HepG2 (cell line): ENCODE data around the gene SMOC1. TPM values are rescaled to one million over a fixed set of nuclear protein-coding genes. Genes with fewer than 3 reads are reported as not detected.

Experiments
- AGO2 ChIP-seq: fragments of 200-400 bp; formaldehyde crosslinking; optimal IDR thresholded peaks from 2 replicates; pipeline ENCODE3; 2017; ENCODE audit warnings: mild to moderate bottlenecking, low read depth, low read length, moderate library complexity
- EHMT2 ChIP-seq: fragments of 200-600 bp; sonication (generic); IDR thresholded peaks from 2 replicates; pipeline ENCODE4 v1.7.0; 2017; ENCODE audit warnings: antibody characterized with exemption, low read depth, low read length, borderline replicate concordance
- GTF3A ChIP-seq: sonication (generic); formaldehyde crosslinking; conservative IDR thresholded peaks from 2 replicates; pipeline ENCODE4 v1.4.0; 2020; ENCODE audit warnings: mild to moderate bottlenecking, missing genetic modification reagents
- JUNB ChIP-seq: sonication (generic); formaldehyde crosslinking; IDR thresholded peaks from 2 replicates; pipeline ENCODE4 v1.8.0; 2022; ENCODE audit warnings: missing genetic modification reagents, mild to moderate bottlenecking, borderline replicate concordance
- NCOA5 ChIP-seq: sonication (generic); formaldehyde crosslinking; IDR thresholded peaks from 2 replicates; pipeline ENCODE4 v1.4.0; 2020; ENCODE audit warnings: missing genetic modification reagents
- POGZ ChIP-seq: sonication (generic); formaldehyde crosslinking; IDR thresholded peaks from 2 replicates; pipeline ENCODE4 v1.4.0; 2020; ENCODE audit warnings: mild to moderate bottlenecking, missing genetic modification reagents
- RFX1 ChIP-seq: fragments of 450-650 bp; IDR thresholded peaks from 2 replicates; pipeline ENCODE4 v1.6.1; 2017
- RXRA ChIP-seq: sonication (generic); formaldehyde crosslinking; IDR thresholded peaks from 2 replicates; pipeline ENCODE4 v1.5.1; 2020; ENCODE audit warnings: missing genetic modification reagents
- SCMH1 ChIP-seq: sonication (generic); formaldehyde crosslinking; IDR thresholded peaks from 2 replicates; pipeline ENCODE4 v1.9.0; 2021; ENCODE audit warnings: missing genetic modification reagents, mild to moderate bottlenecking, borderline replicate concordance
- SIX1 ChIP-seq: sonication (generic); formaldehyde crosslinking; IDR thresholded peaks from 2 replicates; pipeline ENCODE4 v1.4.0; 2020; ENCODE audit warnings: missing genetic modification reagents, borderline replicate concordance
- SKI ChIP-seq: fragments of 450-650 bp; IDR thresholded peaks from one replicate; pipeline ENCODE4 v1.6.1; 2018; ENCODE audit warnings: mild to moderate bottlenecking; ENCODE audit not compliant: partially characterized antibody
- SMC3 ChIP-seq: IDR thresholded peaks from 2 replicates; pipeline ENCODE4 v1.6.1; 2011; ENCODE audit warnings: low read length, improper control_type of control experiment
- SP5 ChIP-seq: IDR thresholded peaks from 2 replicates; pipeline ENCODE4 v1.6.1; 2016; ENCODE audit warnings: low read depth, borderline replicate concordance
- SSRP1 ChIP-seq: IDR thresholded peaks from 2 replicates; pipeline ENCODE4 v1.6.1; 2016; ENCODE audit warnings: control low read depth
- TBX2 ChIP-seq: sonication (generic); formaldehyde crosslinking; IDR thresholded peaks from 2 replicates; pipeline ENCODE4 v1.5.0; 2020; ENCODE audit warnings: missing genetic modification reagents, mild to moderate bottlenecking, borderline replicate concordance
- TMF1 ChIP-seq: sonication (generic); formaldehyde crosslinking; IDR thresholded peaks from 2 replicates; pipeline ENCODE4 v1.8.1; 2022; ENCODE audit warnings: low read depth, missing genetic modification reagents
- U2AF2 ChIP-seq: fragments of 200-400 bp; formaldehyde crosslinking; IDR thresholded peaks from 2 replicates; pipeline ENCODE4 v1.6.1; 2017; ENCODE audit warnings: low read depth, mild to moderate bottlenecking, low read length
- YEATS2 ChIP-seq: sonication (generic); formaldehyde crosslinking; IDR thresholded peaks from 2 replicates; pipeline ENCODE4 v1.4.0; 2020; ENCODE audit warnings: missing genetic modification reagents, borderline replicate concordance
- YY1 ChIP-seq: IDR thresholded peaks from 2 replicates; pipeline ENCODE4 v1.6.1; 2011; ENCODE audit warnings: low read length, low read depth, moderate library complexity, mild to moderate bottlenecking; ENCODE audit not compliant: insufficient read depth, insufficient replicate concordance
- ZFP1 ChIP-seq: IDR thresholded peaks from 2 replicates; pipeline ENCODE4 v1.6.1; 2016
- ZFP90 ChIP-seq: sonication (generic); formaldehyde crosslinking; IDR thresholded peaks from 2 replicates; pipeline ENCODE4 v1.8.0; 2022; ENCODE audit warnings: missing genetic modification reagents, mild to moderate bottlenecking, inconsistent platforms, borderline replicate concordance
- ZNF235 ChIP-seq: sonication (generic); formaldehyde crosslinking; IDR thresholded peaks from 2 replicates; pipeline ENCODE4 v1.8.1; 2023; ENCODE audit warnings: mild to moderate bottlenecking, missing genetic modification reagents, borderline replicate concordance
- ZNF264 ChIP-seq: sonication (generic); formaldehyde crosslinking; IDR thresholded peaks from 2 replicates; pipeline ENCODE4 v1.4.0; 2020; ENCODE audit warnings: missing genetic modification reagents
- ZNF296 ChIP-seq: sonication (generic); formaldehyde crosslinking; conservative IDR thresholded peaks from 2 replicates; pipeline ENCODE4 v1.5.0; 2020; ENCODE audit warnings: mild to moderate bottlenecking, missing genetic modification reagents
- ZNF850 ChIP-seq: sonication (generic); formaldehyde crosslinking; conservative IDR thresholded peaks from 2 replicates; pipeline ENCODE4 v1.9.0; 2021; ENCODE audit warnings: mild to moderate bottlenecking, missing genetic modification reagents
- polyA plus RNA-seq, 8 experiments: library from polyadenylated mRNA; depleted of rRNA in 3 of 8; stranded (reverse) in 7 of 8; unstranded in 1 of 8; fragments of >200 nt; fragmentation: Illumina TruSeq in 4 of 8; extraction: Trizol in 4 of 8; gene quantifications; 2 replicates each; pipeline versions ENCODE4 v1.2.1 to v1.2.3, GENCODE V29; 2011 to 2016; ENCODE audit warnings: low read depth in 4 of 8, missing spikeins in 1 of 8, mixed read lengths in 1 of 8; ENCODE audit not compliant: insufficient read depth in 1 of 8
- total RNA-seq, 5 experiments: library from RNA; depleted of rRNA; stranded (reverse); fragments of >200 nt; fragmentation: Illumina TruSeq; extraction: Trizol; gene quantifications; 2 replicates each; pipeline ENCODE4 v1.2.3, GENCODE V29; 2016; ENCODE audit warnings: low read depth in 1 of 5
- TF ChIP-seq, protein P1 (sequence below): sonication (generic); formaldehyde crosslinking; IDR thresholded peaks from 2 replicates; pipeline ENCODE4 v1.4.0; 2020; ENCODE audit warnings: missing genetic modification reagents
- TF ChIP-seq, protein P2 (sequence below): IDR thresholded peaks from 2 replicates; pipeline ENCODE4 v1.6.1; 2016; ENCODE audit warnings: low read depth, missing genetic modification reagents, missing compliant biosample characterization

SMOC1 gene
- total and polyA plus RNA-seq, 2 of the 13 experiments (the other 11 are each of a cell fraction or from before 2014, with no cell fraction given): 17.8 to 35.6 TPM

DNA sequence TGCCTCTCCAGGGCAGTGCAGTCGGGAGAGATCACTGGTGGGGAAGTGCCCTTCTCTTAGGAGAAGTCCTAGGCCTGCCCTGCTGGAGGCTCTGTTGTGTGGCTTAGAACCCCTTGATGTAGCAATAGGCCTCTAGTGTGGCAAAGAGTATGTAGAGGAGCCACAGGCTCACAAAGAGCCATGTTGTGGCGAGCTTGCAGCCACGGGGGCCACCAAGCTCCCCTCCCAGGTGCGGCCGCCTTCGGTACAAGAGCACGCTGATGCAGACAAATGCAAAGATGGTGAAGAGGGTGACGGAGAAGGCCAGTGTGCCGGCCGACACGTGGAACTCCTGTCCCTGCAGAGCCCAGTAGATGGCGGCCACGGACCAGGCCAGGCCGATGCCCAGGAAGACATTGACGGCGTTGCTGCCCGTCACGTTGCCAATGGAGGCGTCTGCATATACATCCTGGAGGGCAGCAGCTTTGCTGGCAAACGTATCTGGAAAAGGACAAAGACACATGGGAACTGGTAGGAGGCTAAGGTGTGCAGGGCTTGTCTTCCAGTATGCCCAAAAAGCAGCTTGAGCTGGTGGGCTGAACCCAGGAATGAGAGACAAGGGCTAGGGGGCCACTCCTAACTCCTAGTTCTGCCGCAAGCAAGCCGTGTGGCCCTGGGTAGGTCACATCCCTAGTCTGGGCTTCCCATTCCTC, 166.8 kb downstream of the SMOC1 start (continued):
- no peak for TF ChIP-seq ZFP1 (CRISPR knock-in tag)
- no peak for TF ChIP-seq SKI
- TF ChIP-seq SIX1 (CRISPR knock-in tag): no peak
- TF ChIP-seq YEATS2 (CRISPR knock-in tag): peak; percentile 62; the same call in 1 of the 2 replicates
- TF ChIP-seq NCOA5: no peak
- no peak for TF ChIP-seq JUNB (CRISPR knock-in tag)
- TF ChIP-seq GTF3A (CRISPR knock-in tag): peak; percentile 75
- TF ChIP-seq SP5: no peak
- peak; percentile 60; the same call in 1 of the 2 replicates for TF ChIP-seq EHMT2
- TF ChIP-seq ZNF264 (CRISPR knock-in tag): no peak
- TF ChIP-seq ZNF850 (CRISPR knock-in tag): no peak
- TF ChIP-seq, protein P1, sequence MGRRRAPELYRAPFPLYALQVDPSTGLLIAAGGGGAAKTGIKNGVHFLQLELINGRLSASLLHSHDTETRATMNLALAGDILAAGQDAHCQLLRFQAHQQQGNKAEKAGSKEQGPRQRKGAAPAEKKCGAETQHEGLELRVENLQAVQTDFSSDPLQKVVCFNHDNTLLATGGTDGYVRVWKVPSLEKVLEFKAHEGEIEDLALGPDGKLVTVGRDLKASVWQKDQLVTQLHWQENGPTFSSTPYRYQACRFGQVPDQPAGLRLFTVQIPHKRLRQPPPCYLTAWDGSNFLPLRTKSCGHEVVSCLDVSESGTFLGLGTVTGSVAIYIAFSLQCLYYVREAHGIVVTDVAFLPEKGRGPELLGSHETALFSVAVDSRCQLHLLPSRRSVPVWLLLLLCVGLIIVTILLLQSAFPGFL (CRISPR knock-in tag): no peak
- TF ChIP-seq ZNF296 (CRISPR knock-in tag): no peak
- TF ChIP-seq, protein P2, sequence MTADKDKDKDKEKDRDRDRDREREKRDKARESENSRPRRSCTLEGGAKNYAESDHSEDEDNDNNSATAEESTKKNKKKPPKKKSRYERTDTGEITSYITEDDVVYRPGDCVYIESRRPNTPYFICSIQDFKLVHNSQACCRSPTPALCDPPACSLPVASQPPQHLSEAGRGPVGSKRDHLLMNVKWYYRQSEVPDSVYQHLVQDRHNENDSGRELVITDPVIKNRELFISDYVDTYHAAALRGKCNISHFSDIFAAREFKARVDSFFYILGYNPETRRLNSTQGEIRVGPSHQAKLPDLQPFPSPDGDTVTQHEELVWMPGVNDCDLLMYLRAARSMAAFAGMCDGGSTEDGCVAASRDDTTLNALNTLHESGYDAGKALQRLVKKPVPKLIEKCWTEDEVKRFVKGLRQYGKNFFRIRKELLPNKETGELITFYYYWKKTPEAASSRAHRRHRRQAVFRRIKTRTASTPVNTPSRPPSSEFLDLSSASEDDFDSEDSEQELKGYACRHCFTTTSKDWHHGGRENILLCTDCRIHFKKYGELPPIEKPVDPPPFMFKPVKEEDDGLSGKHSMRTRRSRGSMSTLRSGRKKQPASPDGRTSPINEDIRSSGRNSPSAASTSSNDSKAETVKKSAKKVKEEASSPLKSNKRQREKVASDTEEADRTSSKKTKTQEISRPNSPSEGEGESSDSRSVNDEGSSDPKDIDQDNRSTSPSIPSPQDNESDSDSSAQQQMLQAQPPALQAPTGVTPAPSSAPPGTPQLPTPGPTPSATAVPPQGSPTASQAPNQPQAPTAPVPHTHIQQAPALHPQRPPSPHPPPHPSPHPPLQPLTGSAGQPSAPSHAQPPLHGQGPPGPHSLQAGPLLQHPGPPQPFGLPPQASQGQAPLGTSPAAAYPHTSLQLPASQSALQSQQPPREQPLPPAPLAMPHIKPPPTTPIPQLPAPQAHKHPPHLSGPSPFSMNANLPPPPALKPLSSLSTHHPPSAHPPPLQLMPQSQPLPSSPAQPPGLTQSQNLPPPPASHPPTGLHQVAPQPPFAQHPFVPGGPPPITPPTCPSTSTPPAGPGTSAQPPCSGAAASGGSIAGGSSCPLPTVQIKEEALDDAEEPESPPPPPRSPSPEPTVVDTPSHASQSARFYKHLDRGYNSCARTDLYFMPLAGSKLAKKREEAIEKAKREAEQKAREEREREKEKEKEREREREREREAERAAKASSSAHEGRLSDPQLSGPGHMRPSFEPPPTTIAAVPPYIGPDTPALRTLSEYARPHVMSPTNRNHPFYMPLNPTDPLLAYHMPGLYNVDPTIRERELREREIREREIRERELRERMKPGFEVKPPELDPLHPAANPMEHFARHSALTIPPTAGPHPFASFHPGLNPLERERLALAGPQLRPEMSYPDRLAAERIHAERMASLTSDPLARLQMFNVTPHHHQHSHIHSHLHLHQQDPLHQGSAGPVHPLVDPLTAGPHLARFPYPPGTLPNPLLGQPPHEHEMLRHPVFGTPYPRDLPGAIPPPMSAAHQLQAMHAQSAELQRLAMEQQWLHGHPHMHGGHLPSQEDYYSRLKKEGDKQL (CRISPR knock-in tag): peak; percentile 26; the same call in 1 of the 2 replicates
- TF ChIP-seq SSRP1 (CRISPR knock-in tag): 0 out of 2 replicates have a peak, but pooled peaks have one; percentile 61
- TF ChIP-seq YY1: peak; percentile 83
- no peak for TF ChIP-seq AGO2
- TF ChIP-seq SMC3: peak; percentile 73
- no peak for TF ChIP-seq U2AF2
- TF ChIP-seq TMF1: no peak
- peak; percentile 69 for TF ChIP-seq RXRA
- TF ChIP-seq TBX2 (CRISPR knock-in tag): peak; percentile 74
- TF ChIP-seq RFX1: no peak
- peak; percentile 69; the same call in 1 of the 2 replicates for TF ChIP-seq ZNF235 (CRISPR knock-in tag)
- TF ChIP-seq SCMH1 (CRISPR knock-in tag): no peak
- TF ChIP-seq ZFP90 (CRISPR knock-in tag): no peak
- TF ChIP-seq POGZ (CRISPR knock-in tag): peak; percentile 81
